ENCODE data around the gene TBXAS1.

TBXAS1 gene

DNA sequence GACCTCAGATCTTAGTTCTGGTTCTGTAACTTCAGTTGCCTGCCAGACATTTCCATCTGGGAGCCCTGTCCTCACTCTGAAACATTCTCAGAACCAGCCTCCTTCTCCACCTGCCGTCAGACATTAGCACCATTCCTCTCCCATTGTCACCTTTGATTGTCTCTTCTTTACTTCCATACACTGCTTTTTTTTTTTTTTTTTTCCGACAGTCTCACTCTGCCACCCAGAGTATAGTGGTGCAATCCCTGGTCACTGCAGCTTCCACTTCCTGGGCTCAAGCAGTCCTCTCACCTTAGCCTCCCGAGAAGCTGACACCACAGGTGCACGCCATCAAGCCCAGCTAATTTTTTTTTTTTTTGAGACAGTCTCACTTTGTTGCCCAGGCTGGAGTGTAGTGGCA, 30.2 kb upstream of the TBXAS1 start:
- TF ChIP-seq CTCF (IDR thresholded peaks at IDR 0.05; ENCODE audit: low read depth, low read length), result no peak
- H3K4me3 ChIP-seq (ENCODE audit: low read depth, low read length), result no peak overlapping the region

- no peak overlapping the region for H3K4me3 ChIP-seq (ENCODE audit: low read depth, low read length)
- TF ChIP-seq CTCF (IDR thresholded peaks at IDR 0.05; ENCODE audit: low read depth, low read length), result no peak
These were observed 29.5 kb upstream of the TBXAS1 start for GRCh38 chr7:139799586-139799985.

GRCh38 chr7:139804571-139804970, 24.5 kb upstream of the TBXAS1 start:
- TF ChIP-seq CTCF (IDR thresholded peaks at IDR 0.05; ENCODE audit: low read depth, low read length), result no peak
- H3K4me3 ChIP-seq (ENCODE audit: low read depth, low read length), result no peak overlapping the region

DNA sequence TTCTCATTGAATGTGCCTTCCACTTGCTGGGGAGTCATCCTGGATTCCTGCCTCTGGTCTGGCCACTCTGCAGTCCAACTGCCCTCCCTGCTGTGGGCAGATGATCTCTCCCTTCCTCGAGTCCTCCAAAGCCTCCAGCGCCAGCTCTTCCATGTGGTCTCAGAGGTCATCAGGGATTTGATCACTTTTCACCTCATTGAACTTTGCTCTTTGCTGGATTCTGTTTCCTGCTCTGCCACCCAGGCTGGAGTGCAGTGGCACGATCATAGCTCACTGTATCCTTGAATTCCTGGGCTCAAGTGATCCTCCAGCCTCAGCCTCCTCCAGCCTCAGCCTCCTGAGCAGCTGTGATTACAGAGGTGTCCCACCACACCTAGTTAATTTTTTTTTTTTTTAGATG, 22.1 kb upstream of the TBXAS1 start:
- H3K4me3 ChIP-seq (ENCODE audit: low read depth, low read length), result no peak overlapping the region
- no peak for TF ChIP-seq CTCF (IDR thresholded peaks at IDR 0.05; ENCODE audit: low read depth, low read length)

GRCh38 chr7:139808427-139808826, 20.6 kb upstream of the TBXAS1 start:
- H3K4me3 ChIP-seq (ENCODE audit: low read depth, low read length), result no peak overlapping the region
- no peak for TF ChIP-seq CTCF (IDR thresholded peaks at IDR 0.05; ENCODE audit: low read depth, low read length)

DNA sequence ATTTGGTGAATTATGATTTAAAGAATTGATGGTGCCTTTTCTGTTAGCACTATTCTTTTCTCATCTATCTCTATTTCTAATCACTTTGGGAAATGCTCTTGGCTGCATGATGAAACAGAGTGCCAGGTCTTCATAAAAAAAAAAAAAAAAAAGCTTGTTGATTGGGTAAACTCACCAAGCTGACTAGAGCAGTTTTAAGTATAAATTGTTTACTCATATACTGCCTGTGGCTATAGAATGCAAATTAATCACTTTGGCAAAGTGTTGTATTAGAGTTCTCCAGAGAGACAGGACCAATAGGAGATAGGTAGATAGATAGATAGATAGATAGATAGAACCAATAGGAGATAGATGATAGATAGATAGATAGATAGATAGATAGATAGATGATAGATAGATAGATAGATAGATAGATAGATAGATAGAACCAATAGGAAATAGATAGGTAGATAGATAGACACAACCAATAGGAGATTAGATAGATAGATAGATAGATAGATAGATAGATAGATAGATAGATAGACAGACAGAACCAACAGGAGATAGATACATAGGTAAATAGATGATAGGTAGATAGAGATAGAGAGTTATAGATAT, 20.1 kb upstream of the TBXAS1 start:
- no peak overlapping the region for H3K4me3 ChIP-seq (ENCODE audit: low read depth, low read length)
- TF ChIP-seq CTCF (IDR thresholded peaks at IDR 0.05; ENCODE audit: low read depth, low read length), result no peak

DNA sequence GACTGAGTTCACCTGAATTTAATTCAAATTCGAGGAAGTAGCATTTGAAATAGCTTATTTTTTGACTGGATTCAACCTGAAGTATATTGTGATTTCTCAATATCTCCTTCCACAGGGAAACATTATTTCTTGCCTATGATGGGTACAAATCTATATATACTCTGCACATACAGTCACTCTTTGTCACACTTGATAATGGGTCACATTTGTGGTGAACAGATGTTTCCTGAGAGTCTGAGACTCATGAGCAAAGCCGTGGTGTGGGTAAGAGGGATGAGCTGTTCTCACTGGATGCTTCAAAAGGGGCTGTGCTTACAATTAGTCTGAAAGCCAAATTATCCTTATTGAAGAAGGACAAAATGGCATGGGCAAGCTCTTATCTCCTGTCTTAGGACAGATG, 18.0 kb upstream of the TBXAS1 start:
- no peak overlapping the region for H3K4me3 ChIP-seq (ENCODE audit: low read depth, low read length)
- no peak for TF ChIP-seq CTCF (IDR thresholded peaks at IDR 0.05; ENCODE audit: low read depth, low read length)

All from WI38 (cell line).